HG02938 (cell line): Measurements from ENCODE around the gene PPP2R2C.

Source experiments
- ATAC-seq: cut with Tn5 transposase; IDR thresholded peaks from one replicate; pipeline ENCODE4 v1.9.1; 2021; ENCODE audit warnings: mild to moderate bottlenecking, moderate library complexity; ENCODE audit not compliant: unreplicated experiment

PPP2R2C gene

GRCh38 chr4:6426571-6427438 is 45.6 kb downstream of the PPP2R2C start:
- ATAC-seq, result no peak

GRCh38 chr4:6425911-6426310 is 46.5 kb downstream of the PPP2R2C start:
- no peak for ATAC-seq

- no peak for ATAC-seq
Measured at GRCh38 chr4:6425336-6425735, 47.1 kb downstream of the PPP2R2C start.

- no peak for ATAC-seq
Measured at GRCh38 chr4:6424425-6424824, 48.0 kb downstream of the PPP2R2C start.

GRCh38 chr4:6423575-6423974 is 48.8 kb downstream of the PPP2R2C start:
- ATAC-seq, result peak; percentile 96

GRCh38 chr4:6422866-6423265 is 49.5 kb downstream of the PPP2R2C start:
- no peak for ATAC-seq

GRCh38 chr4:6422105-6422504 is 50.3 kb downstream of the PPP2R2C start:
- no peak for ATAC-seq

GRCh38 chr4:6421397-6421796 is 51.0 kb downstream of the PPP2R2C start:
- ATAC-seq, result no peak

GRCh38 chr4:6420972-6421371 is 51.4 kb downstream of the PPP2R2C start:
- ATAC-seq, result no peak

- no peak for ATAC-seq
Measured at GRCh38 chr4:6420036-6420435, 52.4 kb downstream of the PPP2R2C start.

GRCh38 chr4:6419452-6420028 is 52.9 kb downstream of the PPP2R2C start:
- ATAC-seq, result no peak

GRCh38 chr4:6418193-6418755 is 54.1 kb downstream of the PPP2R2C start:
- no peak for ATAC-seq

- ATAC-seq, result no peak
Measured at GRCh38 chr4:6417516-6418050, 54.8 kb downstream of the PPP2R2C start.

- no peak for ATAC-seq
Measured at GRCh38 chr4:6416518-6417286, 55.7 kb downstream of the PPP2R2C start.

- ATAC-seq, result no peak
Measured at GRCh38 chr4:6415031-6415705, 57.2 kb downstream of the PPP2R2C start.

- no peak for ATAC-seq
Measured at GRCh38 chr4:6414578-6414977, 57.8 kb downstream of the PPP2R2C start.

- no peak for ATAC-seq
Measured at GRCh38 chr4:6410664-6411063, 61.8 kb downstream of the PPP2R2C start.

GRCh38 chr4:6410068-6410467 is 62.3 kb downstream of the PPP2R2C start:
- no peak for ATAC-seq

GRCh38 chr4:6409381-6409780 is 63.0 kb downstream of the PPP2R2C start:
- no peak for ATAC-seq

GRCh38 chr4:6408263-6408662 is 64.2 kb downstream of the PPP2R2C start:
- no peak for ATAC-seq

GRCh38 chr4:6405397-6405706 is 67.1 kb downstream of the PPP2R2C start:
- no peak for ATAC-seq
